Stimulated activated CD4-positive, alpha-beta T cell treated with anti-CD3 and anti-CD28 coated beads, Interleukin-12 subunit alpha, Interleukin-12 subunit beta, amount 100 ng/mL, for 48 hours (primary cell): ENCODE measurements around the gene SLC12A8.

ENCODE experiments used
- DNase-seq, 3 donors: peaks; one replicate each; pipeline ENCODE4 v3.0.0-alpha.2; 2020; ENCODE audit warnings: low read depth in 2 of 3, low spot score in 1 of 3

The SLC12A8 gene

GRCh38 chr3:125214738-125215137 lies 2.2 kb upstream of the SLC12A8 start:
- no peak for DNase-seq

GRCh38 chr3:125213946-125214542 lies 1.5 kb upstream of the SLC12A8 start:
- DNase-seq = no peak

GRCh38 chr3:125213364-125213755 lies 812 bp upstream of the SLC12A8 start:
- DNase-seq = no peak

GRCh38 chr3:125212091-125212508 lies 448 bp downstream of the SLC12A8 start:
- DNase-seq = no peak

GRCh38 chr3:125211523-125212090 lies 941 bp downstream of the SLC12A8 start:
- DNase-seq = no peak

GRCh38 chr3:125207949-125208568 lies 4.5 kb downstream of the SLC12A8 start:
- DNase-seq = no peak

- no peak for DNase-seq
Measured at GRCh38 chr3:125207507-125207906, 5.0 kb downstream of the SLC12A8 start.

- no peak for DNase-seq
Measured at GRCh38 chr3:125206934-125207333, 5.6 kb downstream of the SLC12A8 start.

GRCh38 chr3:125203731-125204130 lies 8.8 kb downstream of the SLC12A8 start:
- DNase-seq = no peak

- no peak for DNase-seq
Measured at GRCh38 chr3:125202197-125202596, 10.4 kb downstream of the SLC12A8 start.

GRCh38 chr3:125200731-125201139 lies 11.8 kb downstream of the SLC12A8 start:
- DNase-seq = no peak

GRCh38 chr3:125194849-125195601 lies 17.5 kb downstream of the SLC12A8 start:
- DNase-seq = no peak

GRCh38 chr3:125194061-125194848 lies 18.3 kb downstream of the SLC12A8 start:
- DNase-seq = no peak

GRCh38 chr3:125192190-125193035 lies 20.1 kb downstream of the SLC12A8 start:
- DNase-seq = no peak

- no peak for DNase-seq
Measured at GRCh38 chr3:125191730-125192129, 20.8 kb downstream of the SLC12A8 start.

GRCh38 chr3:125191256-125191655 lies 21.3 kb downstream of the SLC12A8 start:
- DNase-seq = no peak

- no peak for DNase-seq
Measured at GRCh38 chr3:125190786-125191185, 21.8 kb downstream of the SLC12A8 start.

GRCh38 chr3:125189378-125190165 lies 23.0 kb downstream of the SLC12A8 start:
- no peak for DNase-seq

GRCh38 chr3:125188955-125189354 lies 23.6 kb downstream of the SLC12A8 start:
- no peak for DNase-seq

- DNase-seq = no peak
Measured at GRCh38 chr3:125187599-125187910, 25.0 kb downstream of the SLC12A8 start.
